Breast epithelium (tissue), 4 donors: Measurements from ENCODE around the gene NUPR1. TPM values are rescaled to one million over a fixed set of nuclear protein-coding genes. Genes with fewer than 3 reads are reported as not detected.

Experiments used
- DNase-seq, 2 donors: peaks; one replicate each; pipeline ENCODE4 v3.0.0-alpha.2; 2019; ENCODE audit warnings: low spot score in 2 of 2
- H3K27ac ChIP-seq, 2 donors: fragments of 200-600 bp; sonication (generic) in 1 of 2; one replicate each; pipeline ENCODE4 v1.5.1; 2016 to 2019; ENCODE audit warnings: mild to moderate bottlenecking in 1 of 2
- H3K27me3 ChIP-seq, 2 donors: fragments of 200-600 bp; sonication (generic) in 1 of 2; one replicate each; pipeline versions ENCODE4 v1.5.1 to v1.6.0; 2017 to 2019; ENCODE audit warnings: control low read depth in 1 of 2, mild to moderate bottlenecking in 1 of 2
- H3K36me3 ChIP-seq: fragments of 200-600 bp; one replicate; pipeline ENCODE4 v1.5.1; 2019
- H3K4me1 ChIP-seq, 2 donors: fragments of 200-600 bp; sonication (generic); one replicate each; pipeline ENCODE4 v1.5.1; 2016 to 2019; ENCODE audit warnings: control low read depth in 1 of 2
- H3K4me3 ChIP-seq, 3 donors: fragments of 200-600 bp; sonication (generic); 1 replicate in 2 of 3; 2 replicates in 1 of 3; pipeline ENCODE4 v1.5.1; 2016 to 2019; ENCODE audit warnings: mild to moderate bottlenecking in 3 of 3, moderate library complexity in 2 of 3
- H3K9me3 ChIP-seq, 2 donors: fragments of 200-600 bp; sonication (generic) in 1 of 2; one replicate each; pipeline ENCODE4 v1.5.1; 2016 to 2019; ENCODE audit warnings: control low read depth in 1 of 2
- CTCF ChIP-seq, 3 donors: fragments of 450-650 bp; IDR thresholded peaks; one replicate each; pipeline ENCODE4 v1.5.1; 2016 to 2017; ENCODE audit warnings: antibody characterized with exemption in 3 of 3, mild to moderate bottlenecking in 3 of 3, moderate library complexity in 3 of 3
- POLR2A ChIP-seq: fragments of 450-650 bp; IDR thresholded peaks from one replicate; pipeline ENCODE4 v1.6.1; 2016; ENCODE audit warnings: antibody characterized with exemption, mild to moderate bottlenecking, moderate library complexity
- POLR2AphosphoS5 ChIP-seq, 3 donors: sonication (generic); formaldehyde crosslinking; IDR thresholded peaks; one replicate each; pipeline ENCODE4 v1.6.1; 2017; ENCODE audit warnings: antibody characterized with exemption in 3 of 3
- intact Hi-C: fragments of 100-400 bp; cut with DNase I; formaldehyde crosslinking; loops from one replicate; pipeline ENCODE4 v1.15.1; 2023; ENCODE audit warnings: low total_unique reads
- total RNA-seq, 3 donors: library from RNA; depleted of rRNA; stranded (reverse); fragments of >200 nt; gene quantifications; one replicate each; pipeline ENCODE4 v1.1.0, GENCODE V29; 2016

NUPR1 gene
- total RNA-seq, 3 donors from 2014 or later, result 34.2 to 57.0 (median 47.5) TPM

DNA sequence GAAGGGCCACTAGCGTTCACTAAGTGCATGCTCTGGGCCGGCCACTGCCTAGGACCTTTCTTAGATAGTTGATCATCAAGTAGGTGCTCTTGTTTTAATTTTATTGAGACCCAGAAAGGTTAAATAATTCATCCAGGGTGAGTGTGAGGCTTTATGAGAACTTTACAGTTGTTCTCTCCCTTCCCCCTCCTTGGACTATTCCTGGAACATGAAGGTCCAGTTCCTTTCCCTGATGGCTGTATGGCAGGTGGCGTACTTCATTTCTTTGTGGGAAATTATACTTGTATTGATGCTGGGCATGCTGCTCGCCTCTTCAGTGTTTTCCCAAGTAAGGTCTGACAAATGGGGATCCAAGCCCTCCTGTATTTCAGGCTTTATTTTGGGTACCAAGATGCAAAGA, 23.4 kb upstream of the NUPR1 start:
- intact Hi-C loops, result no loop called here
- no peak overlapping the region for H3K27ac ChIP-seq
- no peaks in the 10 kb centered on the region for H3K4me1 ChIP-seq
- no peak for DNase-seq
- H3K36me3 ChIP-seq, result no peaks in the 10 kb centered on the region
- TF ChIP-seq POLR2AphosphoS5 (IDR thresholded peaks at IDR 0.05) (no peak), POLR2A (no peak), CTCF (IDR thresholded peaks at IDR 0.05) (no peak)
- H3K27me3 ChIP-seq, result no peaks in the 10 kb centered on the region
- H3K4me3 ChIP-seq, result no peak overlapping the region
- H3K9me3 ChIP-seq, result no peaks in the 10 kb centered on the region

DNA sequence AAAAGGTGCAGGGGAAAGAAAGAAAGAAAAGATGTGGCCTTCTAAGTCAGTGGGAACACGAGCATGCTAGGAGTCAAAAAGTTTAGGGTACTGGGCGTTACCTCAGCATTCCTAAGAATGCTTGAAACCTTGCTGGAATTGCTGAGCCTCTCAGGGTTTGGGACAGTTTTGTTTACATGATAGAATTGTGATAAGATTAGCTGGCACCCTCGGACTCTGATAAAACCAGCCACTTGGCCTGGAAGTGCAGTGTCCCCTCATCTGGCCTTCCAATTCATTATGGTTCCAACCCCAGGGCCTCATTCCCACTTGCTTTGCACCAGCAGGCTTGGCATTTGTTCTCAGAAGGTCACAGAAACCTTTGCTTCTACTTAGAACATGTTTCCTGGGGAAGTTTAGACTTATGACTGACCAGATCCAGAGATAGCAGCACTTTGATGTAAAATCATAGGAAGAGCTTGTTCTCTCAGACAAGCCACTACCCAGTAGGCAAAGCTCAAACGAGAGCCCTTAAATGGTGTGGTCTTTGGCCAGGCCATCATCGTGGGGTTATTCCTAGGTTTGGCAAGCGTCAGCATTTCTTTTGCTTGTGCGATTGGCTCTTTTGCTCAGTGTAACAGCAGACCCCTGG, 22.9 kb upstream of the NUPR1 start:
- intact Hi-C loops, result no loop called here

DNA sequence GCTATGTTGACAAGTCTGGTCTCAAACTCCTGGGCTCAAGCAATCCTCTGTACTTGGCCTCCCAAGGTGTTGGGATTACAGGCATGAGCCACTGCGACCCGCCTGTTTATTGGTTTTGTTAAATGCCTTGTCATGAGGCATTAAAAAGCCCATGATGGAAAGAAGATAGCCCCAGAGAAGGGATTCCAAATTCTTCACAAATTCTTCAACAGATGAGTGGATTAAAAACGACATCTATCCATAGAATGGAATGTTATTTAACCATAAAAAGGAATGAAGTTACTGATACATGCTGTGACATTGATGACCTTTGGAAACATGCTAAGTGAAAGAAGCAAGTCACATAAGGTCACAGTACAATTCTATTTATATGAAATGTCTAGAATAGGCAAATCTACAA, 19.7 kb upstream of the NUPR1 start:
- Histone ChIP-seq H3K4me1 (no peaks in the 10 kb centered on the region), H3K27ac (no peak overlapping the region), H3K27me3 (no peaks in the 10 kb centered on the region), H3K4me3 (no peak overlapping the region), H3K36me3 (no peaks in the 10 kb centered on the region), H3K9me3 (no peaks in the 10 kb centered on the region)
- TF ChIP-seq POLR2A, result no peak
- no peak for TF ChIP-seq CTCF (IDR thresholded peaks at IDR 0.05)
- TF ChIP-seq POLR2AphosphoS5 (IDR thresholded peaks at IDR 0.05), result no peak
- DNase-seq, result no peak
- intact Hi-C loops, result no loop called here

More for the DNA sequence above, 22.9 kb upstream of the NUPR1 start:
- Histone ChIP-seq H3K9me3 (no peaks in the 10 kb centered on the region), H3K27me3 (no peaks in the 10 kb centered on the region), H3K27ac (no peak overlapping the region), H3K4me1 (no peaks in the 10 kb centered on the region), H3K36me3 (no peaks in the 10 kb centered on the region), H3K4me3 (no peak overlapping the region)
- TF ChIP-seq POLR2A, result no peak
- no peak for TF ChIP-seq CTCF (IDR thresholded peaks at IDR 0.05)
- no peak for TF ChIP-seq POLR2AphosphoS5 (IDR thresholded peaks at IDR 0.05)
- no peak for DNase-seq

GRCh38 chr16:28556914-28557320, 18.1 kb upstream of the NUPR1 start:
- Histone ChIP-seq H3K36me3 (no peaks in the 10 kb centered on the region), H3K9me3 (no peaks in the 10 kb centered on the region), H3K27ac (no peak overlapping the region), H3K4me1 (no peaks in the 10 kb centered on the region), H3K4me3 (no peak overlapping the region), H3K27me3 (no peaks in the 10 kb centered on the region)
- intact Hi-C loops, result no loop called here
- no peak for TF ChIP-seq POLR2AphosphoS5 (IDR thresholded peaks at IDR 0.05)
- no peak for TF ChIP-seq CTCF (IDR thresholded peaks at IDR 0.05)
- no peak for TF ChIP-seq POLR2A
- DNase-seq, result no peak

- Histone ChIP-seq H3K36me3 (no peaks in the 10 kb centered on the region), H3K27ac (no peak overlapping the region), H3K4me3 (no peak overlapping the region), H3K9me3 (no peaks in the 10 kb centered on the region), H3K27me3 (no peaks in the 10 kb centered on the region), H3K4me1 (no peaks in the 10 kb centered on the region)
- intact Hi-C loops, result no loop called here
- DNase-seq, result no peak
- no peak for TF ChIP-seq POLR2A
- TF ChIP-seq CTCF (IDR thresholded peaks at IDR 0.05), result no peak
- TF ChIP-seq POLR2AphosphoS5 (IDR thresholded peaks at IDR 0.05), result no peak
Measured at GRCh38 chr16:28555561-28555960, 16.8 kb upstream of the NUPR1 start.
